Measurements from ENCODE around the gene RRAS. TPM values are rescaled to one million over a fixed set of nuclear protein-coding genes. Genes with fewer than 3 reads are reported as not detected.

Gene RRAS
- total and polyA plus RNA-seq, 8 donors = 5.5 to 42.9 (median 9.5) TPM

DNA sequence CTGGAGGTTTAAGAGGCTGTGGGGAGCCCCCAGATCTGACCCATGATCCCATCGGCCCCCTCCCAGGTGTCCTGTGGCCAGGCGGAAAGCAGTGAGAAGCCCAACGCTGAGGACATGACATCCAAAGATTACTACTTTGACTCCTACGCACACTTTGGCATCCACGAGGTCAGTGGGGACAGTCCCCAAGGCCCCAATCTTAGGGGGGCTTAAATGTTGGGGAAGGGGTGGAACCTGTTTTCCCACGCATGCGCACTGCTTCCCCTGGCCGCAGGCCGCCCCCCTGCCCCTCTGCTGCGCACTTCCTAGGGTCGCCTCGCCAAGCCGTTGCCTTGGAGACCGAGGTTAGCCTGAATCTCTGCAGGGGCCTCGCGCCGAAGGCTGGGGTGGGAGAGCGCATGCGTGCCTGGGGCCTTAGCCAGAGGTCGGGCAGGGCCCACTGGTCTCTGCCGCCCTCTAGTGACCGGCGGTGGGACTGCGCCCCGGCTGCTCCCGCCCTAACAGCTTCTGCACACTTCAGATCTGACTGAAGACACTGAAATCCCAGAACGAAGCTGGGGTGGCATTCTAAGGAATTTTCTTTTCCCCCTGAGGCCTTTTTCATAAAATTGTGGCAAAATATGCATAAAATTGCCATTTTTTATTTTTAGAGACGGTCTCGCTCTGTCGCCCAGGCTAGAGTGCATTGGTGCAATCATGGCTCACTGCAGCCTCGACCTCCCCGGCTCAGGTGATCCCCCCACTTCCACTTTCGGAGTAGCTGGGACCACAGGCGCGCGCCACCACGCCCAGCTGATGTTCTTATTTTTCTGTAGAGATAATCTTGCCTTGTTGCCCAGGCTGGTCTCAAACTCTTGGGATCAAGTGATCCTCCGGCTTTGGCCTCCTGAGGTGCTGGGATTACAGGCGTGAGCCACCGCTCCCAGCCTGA is 40.7 kb upstream of the RRAS start:
- FAIRE-seq = no peak

DNA sequence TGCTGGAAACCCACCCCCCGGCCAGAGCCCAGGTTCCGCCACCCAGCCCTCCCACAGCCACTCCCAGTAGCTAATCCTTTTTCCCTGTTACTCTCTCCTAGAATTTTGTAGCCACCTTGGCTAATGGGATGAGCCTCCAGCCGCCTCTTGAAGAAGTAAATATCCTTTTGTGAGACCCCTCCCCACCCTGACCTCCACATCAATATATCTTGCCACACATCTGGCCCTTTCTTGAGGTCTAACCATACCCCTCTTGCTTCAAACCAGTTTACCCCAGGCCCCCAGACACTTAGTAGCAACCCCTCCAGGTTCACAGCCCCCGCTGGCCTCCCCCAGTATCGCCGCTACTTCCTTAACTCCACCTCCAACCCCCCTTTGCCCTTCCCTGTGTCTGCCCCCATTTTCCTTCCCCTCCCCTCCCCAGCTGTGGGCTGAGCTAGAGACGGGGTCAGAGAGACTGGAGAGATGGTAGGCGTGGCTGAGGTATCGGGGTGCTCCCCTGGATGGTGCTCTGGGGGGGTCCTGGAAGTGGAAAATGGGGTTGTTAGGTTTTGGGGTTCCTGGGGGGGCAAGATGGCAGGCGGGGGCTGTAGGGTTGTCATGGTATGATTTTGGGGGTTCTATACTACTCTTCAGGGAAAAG is 39.9 kb upstream of the RRAS start:
- intact Hi-C loops (cut with DNase I) = loop anchor here in 1 of 3 donors (10.0 kb wide), 1 partner anchor 95 kb away; the partner anchor contains the start of genes NOSIP and PRRG2
- no peak for ATAC-seq

More for the DNA sequence above, 40.7 kb upstream of the RRAS start:
- Histone ChIP-seq H3K4me1 (peaks cover 0 to 21% (median 12%) of the 10 kb centered on the region in 3 donors), H3K27ac (peak overlapping the region in 2 of 4 donors; percentile 44 to 48), H3K27me3 (no peaks in the 10 kb centered on the region), H3K36me3 (peaks cover 6 to 17% (median 13%) of the 10 kb centered on the region in 3 donors), H3K4me3 (peak overlapping the region in 1 of 4 donors; percentile 23), H3K9me3 (no peaks in the 10 kb centered on the region)
- intact Hi-C loops (cut with DNase I) = no loop called here
- ATAC-seq = peak in 3 of 4 donors; percentile 24 to 35 (median 35)
- DNase-seq = peak; percentile 82 to 99 (median 94)
- TF ChIP-seq, protein P1, sequence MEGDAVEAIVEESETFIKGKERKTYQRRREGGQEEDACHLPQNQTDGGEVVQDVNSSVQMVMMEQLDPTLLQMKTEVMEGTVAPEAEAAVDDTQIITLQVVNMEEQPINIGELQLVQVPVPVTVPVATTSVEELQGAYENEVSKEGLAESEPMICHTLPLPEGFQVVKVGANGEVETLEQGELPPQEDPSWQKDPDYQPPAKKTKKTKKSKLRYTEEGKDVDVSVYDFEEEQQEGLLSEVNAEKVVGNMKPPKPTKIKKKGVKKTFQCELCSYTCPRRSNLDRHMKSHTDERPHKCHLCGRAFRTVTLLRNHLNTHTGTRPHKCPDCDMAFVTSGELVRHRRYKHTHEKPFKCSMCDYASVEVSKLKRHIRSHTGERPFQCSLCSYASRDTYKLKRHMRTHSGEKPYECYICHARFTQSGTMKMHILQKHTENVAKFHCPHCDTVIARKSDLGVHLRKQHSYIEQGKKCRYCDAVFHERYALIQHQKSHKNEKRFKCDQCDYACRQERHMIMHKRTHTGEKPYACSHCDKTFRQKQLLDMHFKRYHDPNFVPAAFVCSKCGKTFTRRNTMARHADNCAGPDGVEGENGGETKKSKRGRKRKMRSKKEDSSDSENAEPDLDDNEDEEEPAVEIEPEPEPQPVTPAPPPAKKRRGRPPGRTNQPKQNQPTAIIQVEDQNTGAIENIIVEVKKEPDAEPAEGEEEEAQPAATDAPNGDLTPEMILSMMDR (IDR thresholded peaks at IDR 0.05) = peak; percentile 99 to 100 (median 100)
- 27 to 32% methylated on average over 40 of the region's 40 CpGs for WGBS, 2 donors

DNA sequence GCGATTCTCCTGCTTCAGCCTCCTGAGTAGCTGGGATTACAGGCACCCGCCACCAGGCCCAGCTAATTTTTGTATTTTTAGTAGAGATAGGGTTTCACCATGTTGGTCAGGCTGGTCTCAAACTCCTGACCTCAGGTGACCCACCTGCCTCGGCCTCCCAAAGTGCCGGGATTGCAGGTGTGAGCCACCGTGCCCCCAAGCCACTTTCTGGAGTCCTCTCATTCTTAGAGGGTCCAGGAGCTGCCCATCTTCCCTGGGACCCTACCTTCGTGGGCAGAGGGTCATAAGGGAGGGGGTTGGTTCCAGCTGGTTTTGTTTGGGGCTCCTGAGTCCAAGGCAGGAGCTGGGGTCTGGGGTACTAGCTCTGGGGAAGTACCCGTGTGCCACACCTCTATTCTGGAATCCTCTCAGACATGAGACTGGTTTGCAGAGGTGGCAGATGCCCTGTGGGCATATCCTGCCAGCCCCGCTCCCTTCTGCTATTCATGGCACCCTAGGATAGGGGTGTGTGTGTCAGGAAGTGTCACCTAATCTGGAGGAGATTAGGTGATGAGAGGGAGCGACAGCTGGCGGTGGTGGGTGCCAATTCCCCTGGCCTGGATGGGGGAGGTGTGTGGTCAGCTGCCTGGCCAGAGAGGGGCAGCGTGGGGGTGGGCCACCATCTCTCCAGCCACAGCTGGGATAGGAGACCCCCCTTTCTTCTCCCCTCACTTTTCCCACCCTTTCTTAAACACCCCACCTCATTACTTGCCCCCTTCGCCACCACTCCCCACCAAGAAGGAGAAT is 39.2 kb upstream of the RRAS start:
- no peak for FAIRE-seq
- intact Hi-C loops (cut with DNase I) = loop anchor here in 1 of 3 donors (10.0 kb wide), 1 partner anchor 94 kb away; the partner anchor contains the start of genes NOSIP and PRRG2
- Histone ChIP-seq H3K36me3 (peaks cover 2 to 8% (median 6%) of the 10 kb centered on the region in 3 donors), H3K27ac (peak overlapping the region in 1 of 4 donors; percentile 83), H3K9me3 (no peaks in the 10 kb centered on the region), H3K4me1 (peaks cover 0 to 21% (median 13%) of the 10 kb centered on the region in 3 donors), H3K4me3 (peak overlapping the region in 1 of 4 donors; percentile 98), H3K27me3 (no peaks in the 10 kb centered on the region)
- WGBS, 2 donors = 47 to 48% methylated on average over 11 to 12 of the region's 12 CpGs
- TF ChIP-seq, protein P1 (IDR thresholded peaks at IDR 0.05) = no peak
- no peak for ATAC-seq
- peak in 3 of 6 donors; percentile 22 to 49 (median 38) for DNase-seq

More for the DNA sequence above, 39.9 kb upstream of the RRAS start:
- Histone ChIP-seq H3K4me1 (peaks cover 0 to 21% (median 13%) of the 10 kb centered on the region in 3 donors), H3K4me3 (no peak overlapping the region), H3K9me3 (no peaks in the 10 kb centered on the region), H3K27ac (no peak overlapping the region), H3K36me3 (peaks cover 6 to 11% (median 11%) of the 10 kb centered on the region in 3 donors), H3K27me3 (no peaks in the 10 kb centered on the region)
- FAIRE-seq (no peak), DNase-seq (peak in 3 of 6 donors; percentile 34 to 44 (median 41))
- WGBS, 2 donors = 61 to 62% methylated on average over 10 of the region's 10 CpGs
- TF ChIP-seq, protein P1 (IDR thresholded peaks at IDR 0.05) = no peak

DNA sequence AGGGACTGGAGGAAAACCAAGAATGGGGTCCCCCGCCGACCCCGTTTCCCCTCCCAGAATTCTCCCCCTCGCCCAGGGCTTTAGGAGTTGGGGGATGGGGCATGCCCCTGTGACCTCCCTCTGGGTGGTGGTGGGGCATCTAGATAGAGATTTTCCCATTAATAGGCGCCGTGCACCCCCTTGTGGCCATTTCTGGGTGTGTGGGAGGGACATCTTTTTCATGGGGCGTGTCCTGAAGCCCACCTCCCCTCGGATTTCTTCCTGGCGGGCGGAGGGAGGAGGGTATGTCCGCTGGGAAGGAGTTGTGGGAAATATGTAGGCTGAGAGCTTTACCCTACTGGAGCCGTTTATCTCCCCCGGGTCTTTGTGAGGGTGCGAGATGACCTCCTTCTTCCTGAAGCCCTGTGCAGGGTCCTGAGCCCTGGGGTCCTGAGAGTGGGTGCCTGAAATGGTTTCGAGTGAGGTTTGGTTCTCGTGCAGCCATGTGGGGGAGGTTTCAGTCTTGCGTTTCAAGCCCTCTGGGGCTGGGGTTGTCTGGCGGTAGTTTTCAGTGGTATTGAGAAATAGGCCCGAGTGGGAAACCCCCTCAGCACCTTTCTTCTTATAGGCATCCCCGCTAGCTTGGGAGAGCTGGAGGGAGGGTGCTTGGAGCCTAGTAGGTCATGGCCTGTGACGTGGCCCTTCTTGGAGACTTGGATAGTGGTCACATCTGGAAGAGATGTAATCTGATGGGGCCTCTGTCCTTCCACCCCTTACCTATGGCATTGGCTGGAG is 38.1 kb upstream of the RRAS start:
- WGBS, 2 donors = 3% methylated on average over 21 of the region's 21 CpGs
- DNase-seq (peak in 5 of 6 donors; percentile 65 to 84 (median 78)), FAIRE-seq (no peak), ATAC-seq (peak in 3 of 4 donors; percentile 4 to 9 (median 6))
- no peaks in the 10 kb centered on the region for H3K9me3 ChIP-seq
- no peaks in the 10 kb centered on the region for H3K27me3 ChIP-seq
- H3K4me1 ChIP-seq = peaks cover 0 to 21% (median 13%) of the 10 kb centered on the region in 3 donors
- peak overlapping the region; percentile 80 to 87 (median 83) for H3K27ac ChIP-seq
- H3K36me3 ChIP-seq = peaks cover 0 to 8% (median 0%) of the 10 kb centered on the region in 3 donors
- peak overlapping the region; percentile 87 to 99 (median 94) for H3K4me3 ChIP-seq
- intact Hi-C loops (cut with DNase I) = loop anchor here in 1 of 3 donors (10.0 kb wide), 1 partner anchor 93 kb away; the partner anchor contains the start of genes NOSIP and PRRG2
- TF ChIP-seq, protein P1 (IDR thresholded peaks at IDR 0.05) = peak; percentile 31 to 59 (median 48)
